Measurements from ENCODE around the gene PRND.
"Not testable (repeated sequence)": the region's sequence is repeated elsewhere in the genome, so short reads cannot be mapped to it uniquely, and the experiment has no call there.

PRND gene

GRCh38 chr20:4740774-4741431 lies 19.2 kb downstream of the PRND start:
- DNase-seq, result peak; percentile 54 to 76 (median 70)

GRCh38 chr20:4748847-4749246 lies 27.1 kb downstream of the PRND start:
- no peak for DNase-seq

DNA sequence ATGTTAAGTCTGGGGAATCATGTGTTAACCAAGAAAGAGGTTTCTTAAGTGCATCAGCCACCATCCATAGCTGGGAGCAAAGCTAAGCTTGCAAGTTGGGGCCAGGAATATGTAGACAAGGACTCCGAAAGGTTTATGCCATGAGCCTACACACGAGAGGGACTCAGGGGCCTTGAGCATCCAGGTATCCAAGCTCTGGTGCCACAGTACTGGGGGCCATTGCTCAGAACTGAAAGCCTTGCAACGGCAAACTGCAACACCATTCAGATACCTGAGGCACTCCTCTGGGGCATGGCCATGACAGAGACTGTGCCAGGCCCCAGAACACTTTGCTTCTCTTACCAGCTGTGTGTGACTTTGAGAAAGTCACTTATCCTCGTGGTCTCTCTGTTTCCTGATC lies 27.6 kb downstream of the PRND start:
- no peak for DNase-seq

- DNase-seq, result no peak
These were observed 28.7 kb downstream of the PRND start for GRCh38 chr20:4750381-4750780.

GRCh38 chr20:4759100-4759884 lies 37.6 kb downstream of the PRND start:
- DNase-seq, result peak in 1 of 3 donors; percentile 21

DNA sequence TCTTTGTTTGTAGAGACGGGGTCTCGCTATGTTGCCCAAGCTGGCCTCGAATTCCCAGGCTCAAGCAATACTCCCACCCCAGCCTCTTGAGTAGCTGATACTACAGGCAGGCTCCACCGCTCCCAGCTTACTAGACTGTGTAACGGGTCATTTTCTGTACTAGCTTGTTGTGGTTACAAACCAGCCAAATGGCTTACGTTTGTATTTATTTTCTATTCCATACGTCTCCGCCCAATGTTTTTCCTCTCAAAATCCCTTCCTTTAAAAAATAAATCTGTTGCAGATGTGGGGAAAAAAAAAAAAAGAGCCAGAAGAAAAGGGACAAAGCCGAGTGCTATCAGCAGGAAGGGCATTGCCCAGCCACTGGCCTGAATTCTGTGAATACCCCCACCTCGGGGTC lies 41.6 kb downstream of the PRND start:
- DNase-seq, result no peak

GRCh38 chr20:4763723-4764510 lies 42.2 kb downstream of the PRND start:
- peak; percentile 81 to 85 (median 83) for DNase-seq

- DNase-seq, result no peak
These were observed 43.1 kb downstream of the PRND start for GRCh38 chr20:4764805-4765204.

GRCh38 chr20:4765681-4766080 lies 44.0 kb downstream of the PRND start:
- DNase-seq, result no peak

DNA sequence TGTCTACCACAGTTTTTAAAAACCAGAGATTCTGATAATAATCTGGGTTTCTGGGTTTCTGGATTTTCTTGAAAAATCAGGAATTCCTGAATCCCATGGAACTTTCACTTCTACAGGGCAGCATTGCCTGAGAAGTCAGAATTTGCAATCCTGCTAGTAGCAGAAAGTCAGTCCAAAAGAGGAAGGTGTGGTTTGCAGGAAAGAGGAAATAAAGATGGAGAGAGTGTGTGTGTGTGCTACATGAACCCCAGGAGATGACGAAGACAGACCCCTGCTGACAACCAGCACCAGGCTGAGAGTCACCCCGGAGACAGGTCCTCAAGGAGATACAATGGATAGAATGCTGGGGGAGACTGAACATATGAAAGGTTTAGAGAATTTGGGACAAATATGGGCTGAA lies 44.9 kb downstream of the PRND start:
- peak; percentile 86 to 93 (median 92) for DNase-seq

DNA sequence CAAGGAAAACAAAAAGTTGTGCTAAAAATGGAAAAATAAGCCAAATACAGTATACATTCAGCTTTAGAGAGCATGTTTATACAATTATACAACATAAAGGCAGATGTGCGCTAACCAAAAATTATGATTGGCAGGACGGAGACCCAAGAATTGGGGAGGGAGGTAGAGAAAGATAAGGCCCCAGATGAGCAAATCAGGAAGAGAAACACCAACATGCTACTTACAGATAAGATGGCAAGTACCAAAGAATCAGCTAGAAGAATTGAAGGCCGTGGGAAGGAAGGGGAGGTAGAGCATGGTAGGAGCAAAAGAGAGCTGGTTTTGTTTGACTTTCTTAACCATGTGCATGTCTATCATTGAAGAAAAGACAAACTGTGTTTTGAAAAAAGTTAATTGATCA lies 45.4 kb downstream of the PRND start:
- no peak for DNase-seq

- no peak for DNase-seq
These were observed 47.6 kb downstream of the PRND start for GRCh38 chr20:4769328-4769727.

GRCh38 chr20:4770026-4770425 lies 48.3 kb downstream of the PRND start:
- no peak for DNase-seq

GRCh38 chr20:4771004-4771403 lies 49.3 kb downstream of the PRND start:
- no peak for DNase-seq

- DNase-seq, result no peak
These were observed 50.4 kb downstream of the PRND start for GRCh38 chr20:4772132-4772531.

- DNase-seq, result not testable (repeated sequence)
These were observed 51.3 kb downstream of the PRND start for GRCh38 chr20:4773014-4773413.

DNA sequence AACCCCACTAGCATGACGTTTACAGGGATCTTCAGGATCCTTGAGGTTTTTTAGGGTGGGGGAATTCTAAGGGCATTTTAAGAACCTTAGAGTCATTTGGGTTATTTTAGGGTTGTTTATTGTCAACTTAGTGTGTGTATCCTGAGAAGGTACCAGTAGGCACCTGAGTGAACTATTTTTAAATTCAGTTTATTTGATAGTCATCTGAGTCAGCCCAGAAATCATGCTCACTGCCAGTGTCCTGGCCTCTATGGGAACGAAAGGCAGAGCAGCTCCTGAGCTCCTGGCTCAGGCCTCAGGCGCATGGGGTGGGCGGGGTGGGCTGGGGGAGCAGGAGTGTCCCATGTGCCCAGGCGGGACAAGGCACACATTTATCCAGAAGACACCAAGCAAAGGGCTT lies 52.0 kb downstream of the PRND start:
- peak in 1 of 3 donors; percentile 41 for DNase-seq

- peak; percentile 90 to 96 (median 96) for DNase-seq
These were observed 52.5 kb downstream of the PRND start for GRCh38 chr20:4774207-4774606.

GRCh38 chr20:4775322-4776078 lies 53.8 kb downstream of the PRND start:
- DNase-seq, result peak; percentile 61 to 68 (median 66)

DNA sequence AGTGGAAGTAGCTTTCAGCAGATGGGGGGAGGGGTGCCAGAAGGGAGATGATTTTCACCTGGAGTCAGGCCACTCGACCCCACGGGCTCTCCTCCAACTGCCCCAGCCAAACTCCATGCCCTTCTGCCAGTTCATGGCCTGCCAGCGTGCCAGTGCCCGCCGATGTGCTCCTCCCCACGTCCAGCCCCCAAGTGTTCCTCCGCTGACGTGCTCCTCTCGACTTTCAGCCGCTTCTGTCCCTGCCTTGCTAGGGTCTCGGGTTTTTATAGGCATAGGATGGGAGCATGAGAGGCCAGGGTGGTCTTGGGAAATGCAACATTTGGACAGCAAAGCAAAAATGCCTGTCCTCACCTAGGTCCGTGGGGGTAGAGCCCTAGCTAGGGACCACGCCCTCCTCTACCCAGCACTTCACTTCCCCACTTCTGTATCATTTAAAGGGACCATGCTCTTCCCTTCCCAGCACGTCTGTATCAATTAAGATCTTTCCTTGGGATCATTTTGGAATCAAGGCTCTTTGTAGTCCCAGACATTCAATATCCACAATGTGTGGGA lies 54.4 kb downstream of the PRND start:
- no peak for DNase-seq
